ENCODE results near the gene SCNN1A. TPM values are rescaled to one million over a fixed set of nuclear protein-coding genes. Genes with fewer than 3 reads are reported as not detected.

The SCNN1A gene
- 100 to 1,000 TPM in 1 of 4 donors, 10 to 100 TPM in 3; 74.2 to 143 (median 93.7) TPM for total RNA-seq

DNA sequence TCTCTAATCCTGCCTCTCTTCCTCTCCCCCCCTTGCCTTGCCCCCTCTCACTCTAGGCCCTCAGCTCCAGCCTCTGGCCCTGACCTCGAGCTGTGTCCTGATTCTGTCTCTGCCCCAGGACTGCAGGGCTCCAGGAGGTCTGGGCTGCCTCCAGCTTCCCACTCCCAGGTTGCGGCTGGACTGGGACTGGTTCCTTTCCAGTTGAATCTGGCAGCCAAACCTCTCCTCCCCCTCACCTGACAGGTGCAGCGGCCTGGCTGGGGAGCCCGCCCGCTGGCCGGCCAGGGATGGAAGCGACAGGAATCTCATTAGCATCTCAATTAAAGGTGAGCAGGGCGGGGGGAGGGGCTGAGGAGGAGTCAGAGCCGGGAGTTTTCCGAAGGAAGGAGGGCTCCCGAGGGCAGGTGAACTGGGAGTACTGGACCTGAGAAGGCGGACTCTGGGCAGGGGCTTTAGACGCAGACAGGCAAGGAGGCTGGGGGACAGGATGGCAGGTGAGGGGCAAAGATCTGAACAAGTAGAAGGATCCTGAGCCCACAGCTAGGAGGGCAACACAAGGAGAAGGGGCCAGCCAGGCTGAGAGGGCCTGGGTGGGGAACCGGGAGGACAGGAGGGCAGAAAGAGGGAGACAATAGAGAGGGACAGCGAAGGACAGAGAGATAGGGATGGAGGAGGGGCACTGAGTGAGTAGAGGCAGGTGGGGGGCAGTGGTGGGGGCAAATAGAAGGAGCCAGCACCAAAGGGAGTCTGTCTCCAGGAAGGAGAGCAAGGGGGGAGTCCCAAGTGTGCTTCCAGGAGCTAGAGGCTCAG is at the start of gene SCNN1A:
Gene SCNN1A, minus strand, starts transcription at position 295 of the 810 bp plus-strand sequence. CDS start 780 bp downstream, outside the sequence.
- Histone ChIP-seq H3K27me3 (no peaks in the 10 kb centered on the region), H3K9me3 (no peaks in the 10 kb centered on the region), H3K4me1 (peaks cover 88% of the 10 kb centered on the region), H3K27ac (peak within 1 kb of the TSS; percentile 82), H3K36me3 (no peaks in the 10 kb centered on the region), H3K4me3 (peak within 1 kb of the TSS; percentile 25)
- TF ChIP-seq POLR2AphosphoS5 (IDR thresholded peaks at IDR 0.05), result no peak
- TF ChIP-seq, protein P1, sequence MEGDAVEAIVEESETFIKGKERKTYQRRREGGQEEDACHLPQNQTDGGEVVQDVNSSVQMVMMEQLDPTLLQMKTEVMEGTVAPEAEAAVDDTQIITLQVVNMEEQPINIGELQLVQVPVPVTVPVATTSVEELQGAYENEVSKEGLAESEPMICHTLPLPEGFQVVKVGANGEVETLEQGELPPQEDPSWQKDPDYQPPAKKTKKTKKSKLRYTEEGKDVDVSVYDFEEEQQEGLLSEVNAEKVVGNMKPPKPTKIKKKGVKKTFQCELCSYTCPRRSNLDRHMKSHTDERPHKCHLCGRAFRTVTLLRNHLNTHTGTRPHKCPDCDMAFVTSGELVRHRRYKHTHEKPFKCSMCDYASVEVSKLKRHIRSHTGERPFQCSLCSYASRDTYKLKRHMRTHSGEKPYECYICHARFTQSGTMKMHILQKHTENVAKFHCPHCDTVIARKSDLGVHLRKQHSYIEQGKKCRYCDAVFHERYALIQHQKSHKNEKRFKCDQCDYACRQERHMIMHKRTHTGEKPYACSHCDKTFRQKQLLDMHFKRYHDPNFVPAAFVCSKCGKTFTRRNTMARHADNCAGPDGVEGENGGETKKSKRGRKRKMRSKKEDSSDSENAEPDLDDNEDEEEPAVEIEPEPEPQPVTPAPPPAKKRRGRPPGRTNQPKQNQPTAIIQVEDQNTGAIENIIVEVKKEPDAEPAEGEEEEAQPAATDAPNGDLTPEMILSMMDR (IDR thresholded peaks at IDR 0.05), result no peak
- no peak for TF ChIP-seq POLR2A (IDR thresholded peaks at IDR 0.05)
- no peak for TF ChIP-seq EP300 (IDR thresholded peaks at IDR 0.05)
- peak in 1 of 2 donors; percentile 77 for DNase-seq (ENCODE audit: low spot score in 2 of 2)
- 53% methylated on average over 15 of the region's 15 CpGs for WGBS

DNA sequence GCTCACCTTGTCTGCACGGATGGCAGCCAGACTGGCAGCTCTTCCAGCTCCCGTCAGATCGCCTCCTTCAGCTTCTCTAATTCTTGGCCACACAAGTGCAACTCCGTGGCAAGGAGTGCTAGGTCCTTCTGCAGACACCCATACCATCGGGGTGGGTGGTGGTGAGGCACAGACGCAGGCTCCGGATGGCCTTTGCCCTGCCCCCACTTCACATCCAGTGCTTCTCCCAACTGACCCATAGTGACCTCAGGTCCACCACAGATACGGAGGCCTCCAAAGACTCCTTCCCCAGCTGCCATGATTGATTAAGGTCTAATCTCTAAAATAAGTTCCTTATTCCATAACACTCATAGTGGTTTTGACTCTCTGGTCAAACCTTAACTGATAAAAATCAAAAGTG is 49.5 kb upstream of the SCNN1A start:
- peaks cover 11% of the 10 kb centered on the region for H3K4me1 ChIP-seq
- no peak overlapping the region for H3K4me3 ChIP-seq
- H3K27ac ChIP-seq, result no peak overlapping the region
- no peaks in the 10 kb centered on the region for H3K36me3 ChIP-seq
- DNase-seq (ENCODE audit: low spot score in 2 of 2), result no peak
- no peaks in the 10 kb centered on the region for H3K27me3 ChIP-seq
- H3K9me3 ChIP-seq, result no peaks in the 10 kb centered on the region
- TF ChIP-seq, protein P1 (IDR thresholded peaks at IDR 0.05), result no peak
- TF ChIP-seq EP300 (IDR thresholded peaks at IDR 0.05) (no peak), POLR2A (IDR thresholded peaks at IDR 0.05) (no peak), POLR2AphosphoS5 (IDR thresholded peaks at IDR 0.05) (no peak)
- WGBS, result 87% methylated on average over 8 of the region's 8 CpGs

DNA sequence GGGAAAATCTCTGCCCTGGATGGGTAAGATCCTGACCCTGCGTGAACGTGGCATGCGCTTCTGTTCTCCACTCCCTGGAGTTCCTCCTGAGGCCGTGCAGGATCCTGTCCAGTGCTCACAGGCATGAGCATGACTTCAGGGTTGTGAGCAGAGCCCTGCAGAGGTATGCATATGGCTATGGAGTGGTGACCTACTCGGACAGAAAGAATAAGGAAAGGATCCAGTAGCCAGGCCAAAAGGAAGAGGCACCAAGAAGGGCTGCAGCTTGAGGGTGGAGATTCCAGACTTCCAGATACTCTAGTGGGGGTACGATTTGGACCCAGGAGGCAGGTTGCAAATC is 48.6 kb upstream of the SCNN1A start:
- TF ChIP-seq, protein P1 (IDR thresholded peaks at IDR 0.05), result no peak
- TF ChIP-seq POLR2AphosphoS5 (IDR thresholded peaks at IDR 0.05) (no peak), EP300 (IDR thresholded peaks at IDR 0.05) (no peak), POLR2A (IDR thresholded peaks at IDR 0.05) (no peak)
- H3K27me3 ChIP-seq, result no peaks in the 10 kb centered on the region
- H3K27ac ChIP-seq, result no peak overlapping the region
- 63% methylated on average over 6 of the region's 6 CpGs for WGBS
- no peak for DNase-seq (ENCODE audit: low spot score in 2 of 2)
- no peaks in the 10 kb centered on the region for H3K9me3 ChIP-seq
- no peak overlapping the region for H3K4me3 ChIP-seq
- H3K36me3 ChIP-seq, result no peaks in the 10 kb centered on the region
- peaks cover 8% of the 10 kb centered on the region for H3K4me1 ChIP-seq

DNA sequence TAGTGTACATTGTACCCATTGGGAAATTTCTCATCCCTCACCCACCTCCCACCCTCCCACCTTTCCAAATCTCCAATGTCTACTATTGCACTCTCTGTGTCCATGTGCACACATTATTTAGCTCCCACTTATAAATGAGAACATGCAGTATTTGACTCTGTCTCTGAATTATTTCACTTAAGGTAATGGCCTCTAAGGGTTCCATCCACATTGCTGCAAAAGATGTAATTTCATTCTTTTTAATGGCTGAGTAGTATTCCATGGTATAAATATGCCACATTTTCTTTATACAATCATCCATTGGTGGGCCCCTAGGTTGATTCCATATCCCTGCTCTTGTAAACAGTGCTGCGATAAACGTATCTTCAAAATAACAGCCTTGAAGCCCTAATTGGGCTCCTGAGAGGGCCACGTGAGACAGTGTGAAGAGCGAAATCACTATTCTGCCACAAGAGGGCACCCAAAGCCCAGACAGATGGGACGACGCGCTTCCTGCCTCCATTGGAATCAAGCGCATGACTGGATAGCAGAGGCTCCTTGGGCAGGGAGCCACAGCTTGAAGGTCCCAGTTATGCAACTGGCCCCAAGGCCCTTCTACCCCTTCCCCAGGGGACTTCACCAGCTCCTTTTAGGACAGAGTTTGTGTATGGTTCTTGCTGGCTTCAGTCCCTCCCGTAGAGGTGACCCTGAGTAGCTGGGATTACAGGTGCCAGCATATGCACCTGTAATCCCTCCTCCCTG is 48.1 kb upstream of the SCNN1A start:
- 6% methylated on average over 9 of the region's 9 CpGs for WGBS
- Histone ChIP-seq H3K4me1 (peaks cover 8% of the 10 kb centered on the region), H3K27ac (no peak overlapping the region), H3K9me3 (no peaks in the 10 kb centered on the region), H3K36me3 (no peaks in the 10 kb centered on the region), H3K27me3 (no peaks in the 10 kb centered on the region), H3K4me3 (no peak overlapping the region)
- peak; percentile 88 to 92 for DNase-seq (ENCODE audit: low spot score in 2 of 2)
- TF ChIP-seq, protein P1 (IDR thresholded peaks at IDR 0.05), result peak; percentile 83 to 90
- TF ChIP-seq POLR2A (IDR thresholded peaks at IDR 0.05) (no peak), POLR2AphosphoS5 (IDR thresholded peaks at IDR 0.05) (peak in 2 of 3 donors; percentile 28 to 74), EP300 (IDR thresholded peaks at IDR 0.05) (no peak)

DNA sequence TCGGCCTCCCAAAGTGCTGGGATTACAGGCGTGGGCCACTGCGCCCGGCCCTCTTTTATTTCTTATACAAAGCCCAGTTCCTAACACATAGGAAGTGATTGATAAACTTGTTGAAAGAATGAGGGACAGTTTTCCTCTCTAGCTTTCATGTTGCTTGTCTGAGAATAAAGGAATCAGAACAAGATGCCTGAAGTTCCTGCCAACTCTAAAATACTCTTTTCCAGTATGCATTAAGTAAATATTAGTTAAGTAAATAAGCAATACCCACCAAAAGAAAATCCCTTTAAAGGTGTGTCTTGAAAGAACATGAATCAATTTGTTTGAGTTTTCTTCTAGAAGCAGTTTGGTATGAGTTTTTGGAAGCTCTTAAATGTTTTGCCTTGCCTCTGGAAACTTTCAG is 45.0 kb upstream of the SCNN1A start:
- no peak overlapping the region for H3K27ac ChIP-seq
- DNase-seq (ENCODE audit: low spot score in 2 of 2), result no peak
- WGBS, result 64% methylated on average over 4 of the region's 4 CpGs
- H3K9me3 ChIP-seq, result no peaks in the 10 kb centered on the region
- H3K4me1 ChIP-seq, result peaks cover 8% of the 10 kb centered on the region
- no peak overlapping the region for H3K4me3 ChIP-seq
- H3K36me3 ChIP-seq, result no peaks in the 10 kb centered on the region
- TF ChIP-seq EP300 (IDR thresholded peaks at IDR 0.05) (no peak), POLR2AphosphoS5 (IDR thresholded peaks at IDR 0.05) (no peak), POLR2A (IDR thresholded peaks at IDR 0.05) (no peak)
- TF ChIP-seq, protein P1 (IDR thresholded peaks at IDR 0.05), result no peak
- no peaks in the 10 kb centered on the region for H3K27me3 ChIP-seq

Data from suprapubic skin (tissue), 4 donors.